HTERT RPE-1 (cell line): ENCODE measurements around the gene ZNF300.
"Not testable (repeated sequence)": the region's sequence is repeated elsewhere in the genome, so short reads cannot be mapped to it uniquely, and the experiment has no call there.

Experiments used
- in situ Hi-C: fragments of 300-500 bp; cut with MboI; formaldehyde crosslinking; loops from 4 replicates; pipeline ENCODE4 v1.14.3; 2020; ENCODE audit warnings: low sequenced_read_pairs

ZNF300 gene

DNA sequence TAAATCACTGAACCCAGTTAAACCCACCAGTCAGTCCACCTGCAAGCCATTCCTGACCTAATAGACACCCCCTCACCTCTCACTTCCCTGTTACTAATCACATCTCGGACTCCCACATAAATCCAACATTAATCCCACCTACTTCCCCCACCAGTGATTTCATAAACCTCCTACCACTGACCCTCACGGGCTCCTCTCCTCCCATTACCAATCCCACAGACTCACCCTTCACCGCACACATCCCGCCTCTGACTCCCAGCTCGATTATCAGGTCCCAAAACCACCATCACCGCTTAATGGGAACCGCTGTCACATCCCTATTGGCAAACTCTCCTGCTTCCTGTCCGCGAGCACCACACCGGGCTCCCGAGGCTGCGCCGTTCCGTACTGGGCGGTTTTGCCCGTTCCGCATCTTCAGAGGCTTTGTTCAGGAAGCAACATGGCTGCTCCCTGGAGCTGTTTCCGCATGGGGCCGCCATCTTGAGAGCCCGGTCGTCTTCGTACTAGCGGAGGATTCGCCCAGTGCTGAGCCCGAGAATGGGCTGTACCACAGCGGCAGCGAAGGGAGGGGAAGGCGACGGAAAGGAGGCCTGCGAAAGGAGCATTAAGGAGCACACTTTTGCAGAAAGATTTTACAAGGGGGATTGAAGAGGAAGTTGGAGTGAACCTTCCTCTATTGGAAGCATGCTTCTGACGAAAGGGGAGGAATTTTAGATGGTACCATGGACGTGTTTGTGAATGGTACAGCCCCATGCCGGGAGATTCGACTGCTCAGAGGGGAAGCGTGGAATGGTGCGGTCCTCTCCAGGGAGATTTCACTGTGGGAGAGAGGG lies at the start of gene ZNF300:
TSS of gene ZNF300 (minus strand) at position 502 of the 833 bp plus-strand sequence. CDS start 1,825 bp downstream, outside the sequence.
- in situ Hi-C loops, result no loop called here

- in situ Hi-C loops, result no loop called here
Measured at GRCh38 chr5:150948539-150948938, 43.8 kb upstream of the ZNF300 start.

DNA sequence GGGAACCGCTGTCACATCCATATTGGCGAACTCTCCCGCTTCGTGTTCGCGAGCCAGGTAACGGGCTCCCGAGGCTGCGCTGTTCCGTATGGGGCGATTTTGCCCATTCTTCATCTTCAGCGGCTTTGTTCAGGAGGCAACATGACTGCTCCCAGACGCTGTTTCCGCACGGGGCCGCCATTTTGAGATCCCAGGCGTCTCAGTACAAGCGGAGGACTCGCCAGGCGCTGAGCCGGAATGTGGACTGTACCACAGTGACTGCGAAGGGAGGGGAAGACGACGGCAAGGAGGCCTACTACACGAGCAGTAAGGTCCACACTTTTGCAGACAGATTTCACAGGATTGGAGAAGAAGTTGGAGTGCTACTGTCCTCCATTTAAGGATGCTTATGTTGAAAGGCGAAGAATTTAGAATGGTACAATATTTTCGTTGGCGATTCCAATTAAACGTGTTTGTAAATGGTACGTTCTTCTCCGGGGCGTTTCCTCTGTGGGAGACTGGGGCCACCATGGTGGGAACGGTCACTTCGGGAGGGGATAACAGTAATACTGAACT lies 41.6 kb upstream of the ZNF300 start:
- in situ Hi-C loops, result no loop called here

GRCh38 chr5:150945947-150946346 lies 41.2 kb upstream of the ZNF300 start:
- in situ Hi-C loops, result no loop called here

DNA sequence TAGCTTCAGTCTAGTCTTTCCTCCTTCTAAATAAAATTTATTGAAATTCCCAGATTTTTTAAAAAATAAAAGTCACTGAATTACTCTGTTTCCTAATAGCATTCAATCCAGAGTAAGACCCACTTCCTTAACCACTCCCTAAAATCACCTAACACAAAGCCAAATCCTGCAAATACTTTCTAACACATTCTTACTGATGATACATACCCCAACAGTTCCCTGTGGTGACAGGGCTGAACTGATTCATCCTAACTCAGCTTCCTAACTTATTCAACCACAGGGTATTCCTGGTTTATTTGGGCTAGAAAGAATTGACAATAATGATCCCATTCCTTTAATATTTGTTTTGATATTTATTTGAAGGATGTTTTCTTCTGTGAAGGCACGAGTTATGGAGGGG lies 40.7 kb upstream of the ZNF300 start:
- in situ Hi-C loops, result no loop called here

- in situ Hi-C loops, result no loop called here
Measured at GRCh38 chr5:150931368-150931965, 26.7 kb upstream of the ZNF300 start.

GRCh38 chr5:150918613-150919012 lies 13.8 kb upstream of the ZNF300 start:
- in situ Hi-C loops, result no loop called here

- in situ Hi-C loops, result no loop called here
Measured at GRCh38 chr5:150912312-150912814, 7.6 kb upstream of the ZNF300 start.

DNA sequence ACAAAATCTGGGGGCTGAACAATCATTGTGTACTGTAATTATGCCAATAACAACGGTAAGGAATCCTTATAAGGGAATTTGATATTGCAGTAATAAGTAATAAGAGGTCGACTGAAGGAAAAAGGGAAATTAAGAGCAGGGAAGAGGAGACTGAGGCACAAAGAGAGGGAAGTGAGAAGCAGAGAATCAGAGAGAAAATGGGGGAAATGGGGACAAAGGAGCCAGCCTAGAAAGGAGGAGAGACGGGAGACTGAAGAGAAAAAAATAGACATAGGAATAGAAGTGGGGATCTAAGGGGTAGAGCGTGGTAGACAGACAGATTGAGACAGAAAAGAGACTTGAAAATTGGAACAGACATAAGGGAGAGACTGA lies 518 bp upstream of the ZNF300 start:
- in situ Hi-C loops, result no loop called here

DNA sequence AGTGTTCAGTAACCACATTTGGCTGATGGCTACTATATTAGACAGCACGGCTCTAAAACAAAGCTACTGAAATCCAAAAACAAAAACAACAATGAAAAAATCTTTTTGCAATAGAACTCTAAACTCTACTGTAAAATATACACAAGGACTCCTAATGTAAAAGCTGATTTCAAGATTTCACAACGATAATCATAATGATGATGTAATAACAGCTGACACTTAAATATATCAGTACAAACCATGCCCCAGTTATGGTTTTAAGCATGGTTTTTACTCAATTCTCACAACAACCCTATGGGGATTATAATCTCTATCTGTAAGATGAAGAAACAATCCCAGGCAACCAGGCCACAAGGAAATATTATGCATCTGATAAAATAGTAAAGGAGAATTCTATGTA lies 3.3 kb downstream of the ZNF300 start:
- in situ Hi-C loops, result no loop called here

GRCh38 chr5:150895431-150896428 lies 9.1 kb downstream of the ZNF300 start:
- in situ Hi-C loops, result no loop called here

- in situ Hi-C loops, result no loop called here
Measured at GRCh38 chr5:150879358-150879757, 25.4 kb downstream of the ZNF300 start.

GRCh38 chr5:150862070-150862469 lies 42.7 kb downstream of the ZNF300 start:
- in situ Hi-C loops, result no loop called here

DNA sequence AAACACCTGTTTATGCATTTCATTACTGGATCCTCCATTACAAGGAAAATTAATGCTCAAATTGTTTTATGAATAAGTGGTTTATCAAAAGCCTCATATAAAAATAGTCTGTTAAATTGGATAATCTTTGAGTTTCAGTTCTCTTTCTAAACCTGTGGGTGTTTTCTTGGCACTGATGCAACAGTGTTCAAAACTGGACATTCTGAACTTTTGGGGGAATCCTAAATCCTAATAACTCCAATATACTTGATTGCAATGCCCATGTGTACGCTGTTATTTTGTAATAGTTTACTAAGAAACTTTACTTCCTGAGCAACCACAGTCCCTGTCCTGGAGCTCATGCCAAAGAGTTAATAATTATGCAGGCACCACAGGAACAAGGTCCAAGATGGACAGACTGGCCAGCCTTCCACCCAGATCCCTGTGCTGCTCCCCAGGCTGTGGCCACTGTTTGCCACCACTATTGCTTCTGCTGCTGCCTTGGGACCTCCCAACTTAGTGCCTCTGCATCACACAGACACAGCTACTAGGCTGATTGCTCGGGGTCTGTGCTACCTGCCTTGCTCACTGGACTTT lies 44.4 kb downstream of the ZNF300 start:
- in situ Hi-C loops, result no loop called here

- in situ Hi-C loops, result not testable (repeated sequence)
Measured at GRCh38 chr5:150856700-150857099, 48.1 kb downstream of the ZNF300 start.

DNA sequence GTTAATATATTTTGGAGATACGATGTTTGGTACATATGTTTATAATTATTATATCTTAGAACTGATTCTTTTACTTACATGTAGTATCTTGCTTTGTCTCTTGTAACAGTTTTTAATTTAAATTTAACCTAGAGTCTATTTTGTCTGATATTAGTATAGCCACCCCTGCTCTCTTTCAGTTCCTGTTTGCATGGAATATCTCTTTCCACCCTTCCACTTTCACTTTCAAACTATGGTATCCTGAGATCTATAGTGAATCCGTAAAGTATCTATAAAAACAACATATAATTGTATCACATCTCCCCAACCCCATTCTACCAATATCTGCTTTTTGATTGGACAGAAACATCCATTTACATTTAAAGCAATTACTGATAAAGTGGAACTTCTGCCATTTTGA lies 51.2 kb downstream of the ZNF300 start:
- in situ Hi-C loops, result no loop called here

- in situ Hi-C loops, result no loop called here
Measured at GRCh38 chr5:150851039-150851438, 53.7 kb downstream of the ZNF300 start.

GRCh38 chr5:150848271-150848670 lies 56.5 kb downstream of the ZNF300 start:
- in situ Hi-C loops, result no loop called here

DNA sequence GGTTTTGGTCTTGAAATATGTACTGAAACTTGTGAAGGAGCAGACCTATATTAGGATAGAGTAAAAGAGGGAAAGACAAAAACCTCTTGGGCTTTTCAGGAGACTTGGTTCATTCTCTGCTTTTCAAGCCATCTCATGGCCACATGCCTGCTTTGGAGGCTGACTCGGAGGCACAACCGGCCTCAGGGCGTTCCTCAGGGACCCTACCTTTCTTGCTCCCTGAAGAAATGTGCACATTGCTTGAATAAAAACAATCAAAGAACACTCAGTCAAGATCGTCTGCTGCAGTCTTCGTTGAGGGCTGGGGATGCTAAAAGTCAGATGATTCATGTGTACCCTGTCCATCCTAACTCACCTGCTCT lies 57.5 kb downstream of the ZNF300 start:
- in situ Hi-C loops, result no loop called here

DNA sequence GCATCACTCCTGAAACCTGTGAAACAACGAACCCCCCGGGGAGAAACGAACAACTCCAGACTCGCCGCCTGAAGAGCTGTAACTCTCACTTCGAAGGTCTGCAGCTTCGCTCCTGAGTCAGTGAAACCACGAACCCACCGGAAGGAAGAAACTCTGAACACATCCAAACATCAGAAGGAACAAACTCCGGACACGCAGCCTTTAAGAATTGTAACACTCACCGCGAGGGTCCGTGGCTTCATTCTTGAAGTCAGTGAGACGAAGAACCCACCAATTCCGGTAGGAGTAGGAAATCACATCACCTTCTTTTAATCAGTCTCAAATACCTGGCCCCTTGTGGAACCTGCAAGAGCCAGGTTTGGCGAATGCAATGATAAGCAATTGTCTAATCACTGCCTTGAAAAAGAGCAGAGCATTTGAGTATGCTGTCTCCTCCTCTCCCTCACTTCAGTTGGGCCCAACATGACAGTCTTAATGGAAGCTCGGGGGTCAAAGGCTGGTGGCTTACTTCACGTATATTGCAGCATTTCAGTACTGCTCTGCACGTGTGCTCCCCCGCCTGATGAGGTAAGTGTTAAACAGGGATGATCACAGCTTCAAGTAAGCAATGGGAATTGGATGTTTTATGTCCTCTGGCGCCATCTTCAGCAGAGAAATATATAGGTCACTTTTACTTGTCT lies 58.0 kb downstream of the ZNF300 start:
- in situ Hi-C loops, result no loop called here
